HepG2 (cell line): ENCODE results near the gene RSL1D1. TPM values are rescaled to one million over a fixed set of nuclear protein-coding genes. Genes with fewer than 3 reads are reported as not detected.

Experiments
- TEAD3 ChIP-seq: optimal IDR thresholded peaks from 2 replicates; pipeline ENCODE3; 2016; ENCODE audit warnings: borderline replicate concordance
- ZNF121 ChIP-seq: sonication (generic); formaldehyde crosslinking; IDR thresholded peaks from 2 replicates; pipeline ENCODE4 v1.5.0; 2020; ENCODE audit warnings: mild to moderate bottlenecking, missing genetic modification reagents
- ZNF672 ChIP-seq: sonication (generic); formaldehyde crosslinking; IDR thresholded peaks from 2 replicates; pipeline ENCODE4 v1.8.1; 2022; ENCODE audit warnings: missing genetic modification reagents
- polyA plus RNA-seq, 8 experiments: library from polyadenylated mRNA; depleted of rRNA in 3 of 8; stranded (reverse) in 7 of 8; unstranded in 1 of 8; fragments of >200 nt; fragmentation: Illumina TruSeq in 4 of 8; extraction: Trizol in 4 of 8; gene quantifications; 2 replicates each; pipeline versions ENCODE4 v1.2.1 to v1.2.3, GENCODE V29; 2011 to 2016; ENCODE audit warnings: low read depth in 4 of 8, missing spikeins in 1 of 8, mixed read lengths in 1 of 8; ENCODE audit not compliant: insufficient read depth in 1 of 8
- total RNA-seq, 5 experiments: library from RNA; depleted of rRNA; stranded (reverse); fragments of >200 nt; fragmentation: Illumina TruSeq; extraction: Trizol; gene quantifications; 2 replicates each; pipeline ENCODE4 v1.2.3, GENCODE V29; 2016; ENCODE audit warnings: low read depth in 1 of 5
- TF ChIP-seq, protein P1 (sequence below): sonication (generic); formaldehyde crosslinking; conservative IDR thresholded peaks from 2 replicates; pipeline ENCODE4 v1.4.0; 2020; ENCODE audit warnings: mild to moderate bottlenecking, missing genetic modification reagents, moderate library complexity
- TF ChIP-seq, protein P2 (sequence below): IDR thresholded peaks from 2 replicates; pipeline ENCODE4 v1.4.0; 2020; ENCODE audit warnings: mild to moderate bottlenecking, missing genetic modification reagents

Gene RSL1D1
- total and polyA plus RNA-seq, 2 of the 13 experiments (the other 11 are each of a cell fraction or from before 2014, with no cell fraction given) = 187 to 343 TPM

DNA sequence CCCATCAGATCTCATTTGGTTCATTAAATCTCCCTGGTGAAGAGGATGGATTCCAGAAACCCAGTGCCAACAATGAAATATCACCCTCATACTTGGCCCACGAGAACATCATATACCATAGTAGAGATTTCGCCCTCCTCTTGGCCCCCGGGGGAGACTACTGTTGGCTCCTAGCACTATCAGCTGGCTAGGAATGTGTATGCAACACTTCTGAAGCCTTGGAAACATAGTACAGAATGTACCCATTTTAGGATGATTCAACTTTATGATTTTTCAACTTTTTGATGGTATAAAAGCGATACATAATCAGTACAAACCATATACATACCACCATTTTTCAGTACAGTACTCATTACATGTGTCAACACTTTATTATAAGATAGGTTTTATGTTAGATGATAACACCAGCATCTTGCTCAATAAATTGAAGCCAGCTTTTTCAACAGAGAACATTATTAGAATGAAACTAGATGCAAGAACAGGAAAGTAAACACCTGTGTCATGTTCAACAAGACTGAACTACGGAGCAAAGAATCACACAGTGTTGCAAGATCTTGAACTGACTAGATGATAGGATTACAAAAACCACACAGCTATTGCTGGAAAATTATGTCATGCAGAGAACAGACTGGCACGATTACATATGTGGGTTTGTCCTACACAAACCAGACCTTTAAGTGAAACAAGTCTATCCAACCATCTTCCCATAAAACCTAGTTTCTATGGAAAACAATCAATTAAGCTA is 17.2 kb downstream of the RSL1D1 start (continued):
- TF ChIP-seq TEAD3 (no peak), ZNF121 (no peak), ZNF672 (CRISPR knock-in tag) (no peak)
- TF ChIP-seq, protein P1, sequence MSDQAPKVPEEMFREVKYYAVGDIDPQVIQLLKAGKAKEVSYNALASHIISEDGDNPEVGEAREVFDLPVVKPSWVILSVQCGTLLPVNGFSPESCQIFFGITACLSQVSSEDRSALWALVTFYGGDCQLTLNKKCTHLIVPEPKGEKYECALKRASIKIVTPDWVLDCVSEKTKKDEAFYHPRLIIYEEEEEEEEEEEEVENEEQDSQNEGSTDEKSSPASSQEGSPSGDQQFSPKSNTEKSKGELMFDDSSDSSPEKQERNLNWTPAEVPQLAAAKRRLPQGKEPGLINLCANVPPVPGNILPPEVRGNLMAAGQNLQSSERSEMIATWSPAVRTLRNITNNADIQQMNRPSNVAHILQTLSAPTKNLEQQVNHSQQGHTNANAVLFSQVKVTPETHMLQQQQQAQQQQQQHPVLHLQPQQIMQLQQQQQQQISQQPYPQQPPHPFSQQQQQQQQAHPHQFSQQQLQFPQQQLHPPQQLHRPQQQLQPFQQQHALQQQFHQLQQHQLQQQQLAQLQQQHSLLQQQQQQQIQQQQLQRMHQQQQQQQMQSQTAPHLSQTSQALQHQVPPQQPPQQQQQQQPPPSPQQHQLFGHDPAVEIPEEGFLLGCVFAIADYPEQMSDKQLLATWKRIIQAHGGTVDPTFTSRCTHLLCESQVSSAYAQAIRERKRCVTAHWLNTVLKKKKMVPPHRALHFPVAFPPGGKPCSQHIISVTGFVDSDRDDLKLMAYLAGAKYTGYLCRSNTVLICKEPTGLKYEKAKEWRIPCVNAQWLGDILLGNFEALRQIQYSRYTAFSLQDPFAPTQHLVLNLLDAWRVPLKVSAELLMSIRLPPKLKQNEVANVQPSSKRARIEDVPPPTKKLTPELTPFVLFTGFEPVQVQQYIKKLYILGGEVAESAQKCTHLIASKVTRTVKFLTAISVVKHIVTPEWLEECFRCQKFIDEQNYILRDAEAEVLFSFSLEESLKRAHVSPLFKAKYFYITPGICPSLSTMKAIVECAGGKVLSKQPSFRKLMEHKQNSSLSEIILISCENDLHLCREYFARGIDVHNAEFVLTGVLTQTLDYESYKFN = peak; percentile 21; the same call in 1 of the 2 replicates
- TF ChIP-seq, protein P2, sequence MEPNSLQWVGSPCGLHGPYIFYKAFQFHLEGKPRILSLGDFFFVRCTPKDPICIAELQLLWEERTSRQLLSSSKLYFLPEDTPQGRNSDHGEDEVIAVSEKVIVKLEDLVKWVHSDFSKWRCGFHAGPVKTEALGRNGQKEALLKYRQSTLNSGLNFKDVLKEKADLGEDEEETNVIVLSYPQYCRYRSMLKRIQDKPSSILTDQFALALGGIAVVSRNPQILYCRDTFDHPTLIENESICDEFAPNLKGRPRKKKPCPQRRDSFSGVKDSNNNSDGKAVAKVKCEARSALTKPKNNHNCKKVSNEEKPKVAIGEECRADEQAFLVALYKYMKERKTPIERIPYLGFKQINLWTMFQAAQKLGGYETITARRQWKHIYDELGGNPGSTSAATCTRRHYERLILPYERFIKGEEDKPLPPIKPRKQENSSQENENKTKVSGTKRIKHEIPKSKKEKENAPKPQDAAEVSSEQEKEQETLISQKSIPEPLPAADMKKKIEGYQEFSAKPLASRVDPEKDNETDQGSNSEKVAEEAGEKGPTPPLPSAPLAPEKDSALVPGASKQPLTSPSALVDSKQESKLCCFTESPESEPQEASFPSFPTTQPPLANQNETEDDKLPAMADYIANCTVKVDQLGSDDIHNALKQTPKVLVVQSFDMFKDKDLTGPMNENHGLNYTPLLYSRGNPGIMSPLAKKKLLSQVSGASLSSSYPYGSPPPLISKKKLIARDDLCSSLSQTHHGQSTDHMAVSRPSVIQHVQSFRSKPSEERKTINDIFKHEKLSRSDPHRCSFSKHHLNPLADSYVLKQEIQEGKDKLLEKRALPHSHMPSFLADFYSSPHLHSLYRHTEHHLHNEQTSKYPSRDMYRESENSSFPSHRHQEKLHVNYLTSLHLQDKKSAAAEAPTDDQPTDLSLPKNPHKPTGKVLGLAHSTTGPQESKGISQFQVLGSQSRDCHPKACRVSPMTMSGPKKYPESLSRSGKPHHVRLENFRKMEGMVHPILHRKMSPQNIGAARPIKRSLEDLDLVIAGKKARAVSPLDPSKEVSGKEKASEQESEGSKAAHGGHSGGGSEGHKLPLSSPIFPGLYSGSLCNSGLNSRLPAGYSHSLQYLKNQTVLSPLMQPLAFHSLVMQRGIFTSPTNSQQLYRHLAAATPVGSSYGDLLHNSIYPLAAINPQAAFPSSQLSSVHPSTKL = peak; percentile 62; the same call in 1 of the 2 replicates
